ENCODE data around the gene PTPRB.

The PTPRB gene

DNA sequence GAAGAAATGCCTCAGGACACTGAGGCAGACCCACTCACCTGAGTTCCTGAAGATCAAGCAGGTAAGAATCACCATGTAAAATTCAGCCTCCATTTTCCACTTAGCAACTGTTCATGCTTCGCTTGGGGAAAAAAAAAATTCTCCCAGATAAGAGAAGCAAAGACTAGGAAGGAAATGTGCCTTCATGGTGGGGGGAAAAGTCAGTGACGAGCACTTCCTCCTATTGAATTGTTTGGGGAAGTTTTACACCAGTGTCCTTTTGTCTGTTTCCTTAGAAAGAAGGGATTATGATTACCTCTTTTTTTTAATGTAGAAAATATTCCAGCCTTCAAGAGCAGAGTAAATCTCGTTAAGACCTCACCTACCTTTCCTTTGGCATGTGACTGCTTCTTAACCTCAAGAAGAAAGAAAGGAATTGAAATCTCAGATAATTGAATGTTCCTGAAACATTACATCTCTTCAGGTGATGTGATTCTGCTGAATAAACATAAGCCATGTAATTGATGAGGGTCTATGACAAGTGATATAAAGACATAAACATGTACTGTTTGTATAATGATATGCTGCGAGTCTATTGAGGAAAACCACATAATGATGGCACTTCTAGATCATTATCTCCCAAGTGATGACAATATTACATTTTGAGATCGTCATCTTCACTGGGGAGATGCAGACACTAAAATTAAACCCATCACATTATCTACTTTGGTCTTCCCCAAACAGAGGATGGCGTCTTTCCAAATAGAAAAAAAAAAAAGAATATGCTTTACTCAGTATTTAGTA is at the start of gene PTPRB:
PTPRB (minus strand) TSS at position 127 of the 783 bp plus-strand sequence; CDS start at position 93, 34 bp downstream.
- no peak for DNase-seq (ENCODE audit: low spot score)

DNA sequence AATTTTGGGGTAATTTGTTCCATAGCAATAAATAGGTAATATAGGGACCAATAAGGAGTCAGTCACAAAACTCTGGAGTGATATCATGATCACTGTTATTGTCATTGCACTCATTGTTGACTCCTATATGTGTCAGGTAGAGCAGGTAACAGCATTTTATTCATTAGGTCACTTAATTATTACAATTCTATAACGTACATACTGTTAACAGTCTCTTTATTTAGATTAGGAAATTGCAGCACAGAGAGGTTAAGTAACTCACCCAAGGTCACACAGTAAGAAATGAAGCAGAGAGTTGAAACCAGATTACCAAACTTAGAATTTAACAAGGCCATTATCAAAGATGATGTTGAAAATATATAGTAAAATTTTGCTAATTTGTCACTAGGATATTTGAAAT is 49.7 kb upstream of the PTPRB start:
- no peak for DNase-seq (ENCODE audit: low spot score)

DNA sequence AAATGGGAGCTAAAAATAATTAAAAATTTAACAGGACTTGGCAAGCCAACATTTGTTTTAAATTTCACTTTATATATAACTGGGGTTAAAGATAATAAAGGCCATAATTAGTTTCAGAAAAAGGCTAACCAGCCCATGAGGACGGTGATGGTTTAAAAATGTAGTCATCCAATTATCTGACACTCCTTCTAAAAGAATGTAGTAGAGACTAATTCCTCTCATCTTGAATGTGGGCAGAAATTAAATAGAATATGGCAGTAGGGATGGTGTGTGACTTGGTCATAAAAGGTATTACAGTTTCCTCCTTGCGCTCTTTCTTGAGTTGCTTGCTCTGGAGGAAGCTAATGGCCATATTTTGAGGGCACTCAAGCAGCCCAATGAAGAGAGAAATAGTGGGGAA is 49.1 kb upstream of the PTPRB start:
- no peak for DNase-seq (ENCODE audit: low spot score)

DNA sequence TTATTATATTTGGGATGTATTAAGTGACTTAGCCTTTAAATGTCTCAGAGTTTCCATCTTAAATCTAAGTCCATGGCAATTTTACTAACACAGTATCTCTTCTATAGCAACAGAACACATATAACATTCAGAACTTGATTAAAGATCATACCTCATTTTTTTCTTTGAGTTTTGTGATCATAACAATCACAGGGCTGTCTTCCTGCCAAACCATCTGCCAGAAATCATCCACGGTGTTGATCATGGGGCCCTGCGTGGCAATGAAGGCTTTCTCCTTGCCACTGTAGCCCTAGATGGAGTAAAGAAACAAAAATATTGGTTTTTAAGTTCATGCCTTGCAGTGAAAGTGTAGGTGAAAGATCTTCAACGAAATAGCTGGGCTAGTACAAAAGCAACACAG is 46.7 kb upstream of the PTPRB start:
- no peak for DNase-seq (ENCODE audit: low spot score)

DNA sequence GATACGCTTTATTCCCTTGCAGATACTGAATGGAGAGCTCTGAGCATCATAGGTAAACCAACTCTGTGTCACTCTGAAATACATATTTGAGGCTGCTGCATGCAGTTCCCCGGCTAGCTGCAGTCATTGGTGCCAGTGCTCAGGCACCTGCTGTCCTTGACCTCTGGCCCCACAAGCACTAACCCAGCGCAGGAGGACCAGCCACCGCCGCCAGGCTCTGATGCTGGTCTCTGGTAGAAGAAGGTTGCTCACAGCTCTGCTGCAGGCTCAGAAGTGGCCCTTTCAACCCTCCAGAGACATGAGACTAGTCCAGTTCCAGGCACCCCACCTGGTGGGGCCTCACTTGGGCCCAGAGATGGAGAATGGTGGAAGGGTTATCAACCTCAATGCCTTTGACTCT is 34.5 kb upstream of the PTPRB start:
- no peak for DNase-seq (ENCODE audit: low spot score)

DNA sequence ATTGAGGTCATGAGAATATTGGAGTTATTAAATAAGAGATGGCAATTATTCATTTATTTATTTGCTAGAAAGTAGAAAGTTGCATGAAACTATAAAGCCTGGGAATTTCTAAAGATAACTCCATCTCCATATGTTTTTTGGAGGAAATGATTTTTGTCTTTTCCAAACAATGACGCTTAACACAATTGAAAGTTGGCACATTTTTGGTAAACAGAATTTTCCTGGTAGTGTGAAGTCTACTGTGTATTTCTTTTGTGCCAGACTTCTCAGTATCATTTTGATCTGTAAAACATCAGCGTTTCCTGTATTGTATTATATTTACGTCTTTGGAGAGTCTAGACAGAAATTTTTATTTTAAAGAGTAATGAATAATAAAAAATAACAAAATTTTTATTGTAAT is 33.7 kb upstream of the PTPRB start:
- DNase-seq (ENCODE audit: low spot score), result no peak

DNA sequence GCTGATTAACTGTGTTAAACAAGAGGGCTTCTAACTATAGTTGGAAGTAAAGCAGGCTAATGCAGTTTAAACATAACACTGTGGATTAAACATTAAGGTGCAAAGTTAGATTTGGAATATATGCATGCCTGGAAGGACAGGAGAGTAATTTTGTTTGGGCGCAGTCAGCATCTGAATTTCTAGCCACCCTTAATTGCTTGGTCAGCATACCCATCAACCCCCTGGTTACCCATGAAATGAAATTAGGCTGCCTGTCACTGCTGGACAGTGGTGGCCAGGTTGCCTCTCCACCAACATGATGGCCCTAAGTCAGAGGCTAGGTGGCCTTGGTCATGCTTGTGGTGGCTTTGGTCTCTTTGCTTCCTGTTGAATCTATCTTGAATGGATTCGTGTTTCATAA is 30.0 kb upstream of the PTPRB start:
- DNase-seq (ENCODE audit: low spot score), result no peak

DNA sequence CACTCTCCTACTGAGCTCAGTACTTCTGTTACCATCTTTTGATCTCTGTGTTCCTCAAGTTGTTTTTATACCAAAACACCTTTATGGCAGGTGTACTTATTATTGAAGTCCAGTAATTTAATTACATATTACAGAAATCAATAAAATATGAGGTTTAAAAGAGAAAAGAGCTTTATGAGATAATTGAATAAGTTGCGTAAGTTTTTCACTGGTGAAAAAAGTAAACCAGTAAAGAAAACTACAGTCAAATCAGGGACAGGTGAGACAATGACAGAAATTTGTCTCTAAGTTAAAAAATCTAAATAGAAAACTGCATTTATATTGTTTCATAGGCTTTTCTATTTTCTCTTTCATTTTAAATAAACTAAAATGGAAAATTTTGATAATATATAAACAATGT is 29.1 kb upstream of the PTPRB start:
- no peak for DNase-seq (ENCODE audit: low spot score)

DNA sequence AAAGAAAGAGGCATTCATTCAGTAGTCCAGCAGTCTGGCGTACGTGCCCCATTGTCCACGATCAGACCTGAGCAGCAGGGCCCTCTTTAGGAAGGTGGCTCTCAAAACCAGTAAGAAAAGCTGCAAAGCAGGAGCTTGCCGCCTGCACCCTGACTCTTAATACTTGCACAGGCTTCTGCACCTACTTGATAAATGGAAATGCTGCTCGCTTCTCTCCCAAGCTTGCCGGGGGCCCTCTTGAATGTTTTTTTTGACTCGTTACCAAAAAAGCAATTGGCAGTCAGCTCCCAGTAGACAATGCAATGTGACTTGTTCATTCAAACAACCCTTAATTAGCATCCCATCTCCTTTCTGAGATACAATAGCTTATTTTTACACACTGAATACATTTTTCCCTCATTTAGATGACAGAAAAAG is 27.2 kb upstream of the PTPRB start:
- no peak for DNase-seq (ENCODE audit: low spot score)

DNA sequence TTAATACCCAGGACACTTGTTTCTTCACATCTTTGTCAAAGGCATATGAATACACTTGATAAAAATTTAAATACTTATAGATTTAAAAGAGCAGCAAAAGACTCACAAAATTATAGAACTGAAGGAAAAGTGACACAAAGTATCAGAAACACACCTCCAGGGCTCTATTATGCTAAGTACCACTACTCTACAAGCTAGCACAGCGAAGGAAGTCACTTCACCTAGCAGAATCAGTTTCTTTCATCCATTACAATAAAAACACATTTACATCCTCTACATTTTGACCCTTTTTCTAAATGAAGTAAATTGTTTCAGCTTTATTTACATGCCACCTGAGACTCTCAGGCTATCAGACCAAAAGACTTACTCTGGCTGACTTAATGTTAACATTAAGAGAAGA is 26.6 kb upstream of the PTPRB start:
- no peak for DNase-seq (ENCODE audit: low spot score)

DNA sequence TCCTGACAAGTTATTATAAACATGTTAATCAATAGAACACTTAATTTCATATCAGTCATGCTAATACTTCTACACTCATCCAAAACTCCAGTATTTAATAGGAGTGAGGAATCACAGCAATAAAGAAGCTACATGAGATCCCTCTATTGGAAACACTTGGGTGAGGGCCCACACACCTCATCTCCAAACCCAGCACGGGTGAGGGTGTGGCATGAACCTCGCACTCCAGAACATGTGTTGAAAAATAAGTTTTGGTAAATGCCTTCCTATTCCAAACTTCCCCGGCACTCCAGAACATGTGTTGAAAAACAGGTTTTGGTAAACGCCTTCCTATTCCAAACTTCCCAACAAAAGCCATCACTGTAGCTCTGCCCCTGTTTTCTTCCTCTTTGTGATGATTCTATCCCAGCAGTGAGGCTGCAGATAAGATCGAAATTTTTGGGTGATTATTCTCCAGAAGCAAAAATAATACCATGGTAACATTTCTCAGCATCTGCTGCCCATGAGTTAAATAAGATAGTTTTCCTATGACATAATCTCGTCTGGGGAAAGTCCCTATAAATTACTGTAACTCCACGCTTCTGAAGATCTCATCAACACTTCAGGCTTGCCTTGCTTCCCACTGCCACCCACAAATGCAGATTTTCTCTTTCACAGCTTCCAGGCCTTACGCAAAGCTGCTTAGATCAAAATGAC is 24.4 kb upstream of the PTPRB start:
- DNase-seq (ENCODE audit: low spot score), result peak; percentile 77

DNA sequence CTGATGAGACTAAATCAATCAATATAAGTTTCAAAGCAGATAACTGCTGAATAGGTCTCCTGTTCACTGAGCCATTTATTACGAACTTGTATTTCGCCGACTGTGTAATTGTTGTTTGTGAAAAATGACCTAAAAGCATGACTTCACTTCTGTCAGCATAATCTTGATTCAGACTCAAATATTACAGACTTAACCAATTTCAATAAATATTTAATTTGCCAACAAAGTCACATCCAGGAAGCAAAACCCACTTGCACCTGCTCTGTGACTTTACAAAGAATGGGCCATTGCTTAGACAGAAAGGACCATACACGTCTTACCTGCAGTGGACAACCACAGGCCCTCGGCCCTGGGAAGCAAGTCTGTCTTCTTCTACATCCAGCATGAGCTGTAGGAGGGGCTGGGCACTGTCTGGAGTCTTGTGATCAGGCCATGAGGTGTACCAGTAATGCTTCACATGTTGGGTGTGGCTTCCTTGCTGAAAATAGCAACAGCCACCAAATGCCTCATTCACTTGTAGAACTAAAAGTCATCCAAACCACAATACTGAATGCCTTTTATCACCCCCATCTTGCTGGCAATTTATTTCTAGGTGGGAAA is 23.5 kb upstream of the PTPRB start:
- DNase-seq (ENCODE audit: low spot score), result peak; percentile 78

DNA sequence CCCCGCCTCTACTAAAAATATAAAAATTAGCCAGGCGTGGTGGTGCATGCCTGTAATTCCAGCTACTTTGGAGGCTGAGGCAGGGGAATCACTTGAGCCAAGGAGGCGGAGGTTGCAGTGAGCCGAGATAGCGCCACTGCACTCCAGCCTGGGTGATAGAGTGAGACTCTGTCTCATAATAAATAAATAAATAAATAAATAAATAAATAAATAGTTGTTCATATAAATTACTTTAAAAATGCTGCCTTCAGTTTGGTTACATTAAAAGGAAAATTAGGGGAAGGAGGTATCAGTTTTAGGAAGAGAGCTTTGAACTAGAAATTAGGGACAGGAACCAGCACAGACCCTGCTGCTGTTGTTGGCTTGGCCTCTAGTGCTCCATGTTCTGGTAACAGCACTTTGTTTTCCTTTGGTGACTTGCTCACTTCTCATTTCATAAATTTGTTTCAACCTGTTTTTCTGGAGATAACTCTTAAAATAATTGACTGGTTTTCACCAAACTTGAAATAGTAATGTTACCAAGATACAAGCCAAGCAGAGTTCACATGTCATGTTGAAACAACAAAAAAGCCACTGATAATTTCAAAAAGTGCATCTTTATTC is 22.9 kb upstream of the PTPRB start:
- no peak for DNase-seq (ENCODE audit: low spot score)

DNA sequence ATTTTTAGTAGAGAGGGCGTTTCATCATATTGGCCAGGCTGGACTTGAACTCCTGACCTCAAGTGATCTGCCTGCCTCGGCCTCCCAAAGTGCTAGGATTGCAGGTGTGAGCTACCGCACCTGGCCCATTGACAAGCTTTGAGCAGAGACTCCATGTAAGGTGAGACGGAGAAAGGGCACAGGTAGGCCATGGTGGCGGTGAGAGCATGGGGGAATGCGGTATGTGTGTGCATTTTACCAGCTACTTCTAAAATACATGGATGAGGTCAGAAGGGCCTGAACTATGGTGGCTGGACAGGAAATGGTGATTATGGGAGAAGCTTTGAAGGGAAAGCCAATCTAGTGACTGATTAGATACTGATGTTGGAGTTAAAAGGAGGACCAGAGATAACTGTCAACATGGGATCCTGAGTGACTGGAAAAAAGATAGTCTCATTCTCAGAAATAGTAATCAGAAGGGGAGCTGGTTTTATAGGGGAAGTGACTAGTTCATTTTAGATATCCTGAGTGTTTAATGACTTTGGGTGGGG is 21.9 kb upstream of the PTPRB start:
- no peak for DNase-seq (ENCODE audit: low spot score)

DNA sequence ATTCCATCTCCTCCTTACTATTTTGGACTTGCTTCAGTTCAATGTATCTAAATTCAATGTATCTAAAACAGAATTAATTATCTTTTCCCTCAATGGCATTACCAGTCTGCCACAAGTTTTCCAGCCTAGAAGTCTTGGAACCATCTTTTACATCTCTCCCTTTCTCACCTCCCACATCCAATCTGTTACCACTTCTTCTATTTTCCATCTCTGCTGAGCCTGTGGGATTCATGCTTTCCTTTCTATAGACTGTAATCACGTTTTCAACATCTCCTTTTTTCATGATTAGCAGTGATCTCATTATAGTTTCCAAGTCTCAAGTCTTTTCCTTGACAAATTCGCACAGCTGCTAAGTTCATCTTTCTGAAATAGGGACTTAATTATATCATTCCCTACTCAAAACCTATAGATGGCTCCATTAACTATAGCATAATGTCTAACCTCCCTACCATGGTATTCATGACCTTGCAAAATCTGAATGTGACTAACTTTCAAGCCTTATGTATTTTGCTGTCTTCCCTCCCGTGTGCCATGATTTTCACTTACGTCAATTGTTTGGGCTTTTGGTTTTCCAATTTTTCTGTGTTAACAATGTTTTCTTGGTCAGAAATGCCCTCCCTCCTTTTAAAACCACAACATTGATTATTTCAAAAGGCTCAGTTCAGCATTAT is 20.5 kb upstream of the PTPRB start:
- no peak for DNase-seq (ENCODE audit: low spot score)

DNA sequence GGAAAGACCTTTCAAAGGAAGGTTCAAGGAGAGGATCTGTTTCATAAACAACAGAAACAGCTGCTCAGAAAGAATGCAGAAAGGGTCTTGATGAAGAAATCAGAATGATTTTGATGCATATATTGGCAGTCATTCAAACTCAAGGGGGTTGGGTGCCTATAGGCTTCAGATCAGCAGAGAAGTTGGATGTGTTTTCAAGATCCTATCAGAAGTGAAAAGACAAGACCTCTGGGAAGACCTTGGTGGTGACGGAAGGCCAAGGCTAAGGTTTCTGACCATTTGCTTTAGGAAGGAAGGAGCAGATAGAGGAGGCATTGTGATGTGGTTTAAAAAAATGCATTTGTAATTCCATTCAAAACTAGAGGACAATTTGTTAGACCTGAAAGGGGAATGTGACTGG is 15.2 kb upstream of the PTPRB start:
- no peak for DNase-seq (ENCODE audit: low spot score)

DNA sequence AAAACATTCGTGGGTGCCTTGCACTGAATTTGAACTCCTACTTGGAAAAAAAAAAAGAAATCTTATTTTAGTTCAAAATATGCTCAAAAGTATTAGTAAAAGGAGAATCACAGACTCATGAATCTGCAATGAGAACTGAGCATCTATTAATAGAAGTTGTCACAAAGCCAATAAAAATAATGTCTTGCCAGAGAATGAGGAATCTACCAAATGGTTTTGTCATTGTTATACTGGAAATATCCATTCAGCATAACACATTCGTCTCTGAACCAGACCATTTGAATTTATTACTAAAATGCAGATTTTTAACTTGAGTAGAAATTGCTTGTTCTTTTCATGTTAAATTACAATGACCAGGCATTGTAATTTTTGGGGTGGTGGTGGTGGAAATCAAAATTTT is 11.6 kb upstream of the PTPRB start:
- DNase-seq (ENCODE audit: low spot score), result peak; percentile 56

DNA sequence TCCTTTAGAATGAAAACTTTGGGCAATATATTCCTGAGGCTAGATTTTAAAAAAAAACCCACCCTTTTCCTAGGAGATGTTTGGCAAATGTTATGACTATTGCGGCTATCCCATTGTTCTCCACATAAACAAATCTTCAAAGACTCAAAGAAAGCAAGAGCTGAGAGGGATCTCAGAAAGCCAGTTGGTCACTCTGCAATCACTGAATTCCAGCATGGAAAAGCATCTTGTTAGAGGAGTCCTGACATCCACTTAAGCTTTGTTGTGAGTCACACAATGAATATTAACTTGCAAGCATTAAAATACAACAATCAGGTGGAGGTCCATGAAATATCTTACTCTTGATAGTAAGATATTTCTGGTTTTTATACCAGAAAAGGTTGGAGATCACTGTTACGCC is 11.0 kb upstream of the PTPRB start:
- no peak for DNase-seq (ENCODE audit: low spot score)

DNA sequence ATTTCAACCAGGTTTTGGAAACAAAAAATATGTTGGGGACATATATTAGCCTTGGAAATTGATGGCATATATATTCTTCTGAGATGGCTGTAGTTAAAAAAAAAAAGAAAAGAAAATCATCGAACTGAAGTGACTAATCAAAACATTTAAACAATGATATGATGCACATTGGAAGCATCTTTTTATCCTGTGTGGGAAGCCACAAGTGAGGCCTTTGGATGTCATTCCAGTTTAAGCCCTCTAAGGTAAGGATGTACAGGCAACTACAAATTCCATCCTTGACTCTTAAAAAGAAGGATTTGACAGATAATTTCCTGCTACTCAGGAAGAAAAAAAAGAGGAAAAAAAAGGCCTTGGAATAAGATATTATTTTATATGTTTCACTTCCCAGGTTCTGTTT is 9.6 kb upstream of the PTPRB start:
- peak; percentile 38 for DNase-seq (ENCODE audit: low spot score)

DNA sequence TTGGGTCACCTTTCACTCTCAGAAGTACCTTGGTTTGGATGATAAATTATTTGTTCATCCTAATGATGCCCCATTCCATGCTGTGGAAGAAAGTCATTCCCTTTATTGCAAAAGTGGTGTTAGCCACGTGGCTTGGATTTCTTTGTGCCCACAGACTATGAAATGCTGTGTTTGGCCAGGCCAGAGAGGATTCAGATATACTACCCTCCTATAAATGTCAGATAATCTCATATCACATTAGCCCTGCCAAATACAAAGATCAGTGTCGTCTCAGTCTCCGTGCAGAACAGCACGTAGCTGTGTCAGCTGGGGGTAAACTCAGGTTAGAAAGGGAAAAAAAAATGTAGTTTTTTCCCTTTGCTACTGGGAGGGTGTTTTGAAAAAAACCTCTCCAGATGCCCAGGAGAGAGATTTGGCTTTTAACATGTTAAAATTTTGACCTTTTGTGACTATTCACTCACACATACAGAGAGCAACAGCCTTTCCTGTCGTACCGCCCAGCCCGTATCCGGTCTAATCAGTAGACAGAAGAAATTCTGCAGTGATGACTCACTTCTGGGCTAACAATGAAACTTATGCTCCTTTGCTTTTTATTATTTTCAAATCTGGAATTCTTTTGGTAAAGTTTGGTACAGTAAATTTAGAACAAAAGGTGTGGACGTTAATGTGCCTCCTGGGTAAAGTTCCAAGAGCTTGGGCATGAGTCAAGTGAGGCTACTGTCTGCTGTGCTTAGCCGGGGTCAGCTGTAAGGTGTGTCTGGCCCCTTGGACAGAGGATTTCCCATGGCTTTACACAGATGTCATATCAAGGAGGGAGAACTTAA is 8.5 kb upstream of the PTPRB start:
- peak; percentile 75 for DNase-seq (ENCODE audit: low spot score)

DNA sequence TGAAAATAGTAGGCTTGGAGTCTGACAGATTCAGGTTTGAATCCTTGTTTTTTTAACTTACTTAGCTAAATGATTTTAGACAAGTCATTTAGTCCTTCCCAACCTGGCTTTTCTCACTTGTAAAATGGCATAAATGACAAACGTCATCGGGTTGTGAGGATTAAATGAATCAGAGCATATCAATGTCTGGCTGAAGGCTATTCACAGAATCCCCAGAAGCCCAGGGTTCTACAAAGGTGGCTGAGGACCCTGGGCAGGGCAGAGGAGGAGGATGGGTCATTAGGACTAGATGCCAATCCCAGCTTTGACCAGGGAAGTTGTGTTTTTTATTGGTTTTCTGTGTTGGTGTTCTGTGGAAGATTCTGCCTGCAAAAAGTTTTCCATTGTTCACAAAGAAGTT is 7.6 kb upstream of the PTPRB start:
- DNase-seq (ENCODE audit: low spot score), result no peak
